ENCODE measurements around the gene THEM4.
"Not testable (repeated sequence)": the region's sequence is repeated elsewhere in the genome, so short reads cannot be mapped to it uniquely, and the experiment has no call there.

- TF ChIP-seq BACH2 (CRISPR knock-in tag; IDR thresholded peaks at IDR 0.05; ENCODE audit: borderline replicate concordance); CREB5 (CRISPR knock-in tag; IDR thresholded peaks at IDR 0.05; ENCODE audit: low read depth): not testable (repeated sequence)
Measured at GRCh38 chr1:151883898-151884297, 25.4 kb downstream of the THEM4 start.
